Skeletal muscle cell (primary cell): ENCODE results near the gene TMC6.

Experiments used
- DNase-seq: peaks from one replicate; pipeline ENCODE4 v3.0.0-alpha.2; 2010; ENCODE audit warnings: low read depth
- H3K4me3 ChIP-seq: 2 replicates; pipeline ENCODE4 v1.5.1; 2011; ENCODE audit warnings: low read depth, mild to moderate bottlenecking, control low read depth, low read length, moderate library complexity

TMC6 gene

DNA sequence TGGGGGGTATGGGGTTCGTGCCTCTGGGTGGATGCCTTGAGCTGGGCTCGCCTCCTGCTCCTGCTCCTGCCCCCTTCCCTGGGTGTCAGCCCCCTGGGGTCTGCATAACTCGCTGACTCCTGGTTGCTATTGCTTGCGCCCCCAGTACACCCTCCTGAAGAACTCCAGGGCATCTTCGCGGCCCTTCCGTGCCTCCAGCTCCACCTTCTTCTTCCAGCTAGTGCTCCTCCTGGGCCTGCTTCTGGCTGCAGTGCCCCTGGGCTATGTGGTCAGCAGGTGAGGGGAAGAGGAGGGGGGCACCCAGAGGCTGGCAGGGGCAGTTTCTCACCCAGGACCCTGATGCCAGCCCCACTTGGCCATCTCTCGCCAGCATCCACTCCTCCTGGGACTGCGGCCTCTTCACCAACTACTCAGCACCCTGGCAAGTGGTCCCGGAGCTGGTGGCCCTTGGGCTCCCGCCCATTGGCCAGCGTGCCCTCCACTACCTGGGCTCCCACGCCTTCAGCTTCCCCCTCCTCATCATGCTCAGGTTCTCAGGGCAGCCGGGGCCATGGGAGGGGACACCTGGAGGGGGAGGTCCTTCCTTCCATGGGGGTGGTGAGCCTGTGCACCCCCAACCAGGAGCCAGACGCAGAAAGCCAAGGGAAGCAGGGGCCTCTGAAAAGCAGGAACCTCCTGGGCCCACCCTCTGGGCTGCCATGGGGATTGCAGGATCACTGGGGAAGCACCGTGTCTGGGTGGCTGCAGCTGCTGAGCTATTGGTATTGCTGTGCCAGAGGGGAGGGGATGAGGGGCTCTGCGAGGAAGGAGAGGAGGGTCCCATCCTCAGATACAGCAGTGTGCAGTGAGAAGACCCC lies 9.9 kb upstream of the TMC6 start:
- no peak overlapping the region for H3K4me3 ChIP-seq
- DNase-seq = no peak

DNA sequence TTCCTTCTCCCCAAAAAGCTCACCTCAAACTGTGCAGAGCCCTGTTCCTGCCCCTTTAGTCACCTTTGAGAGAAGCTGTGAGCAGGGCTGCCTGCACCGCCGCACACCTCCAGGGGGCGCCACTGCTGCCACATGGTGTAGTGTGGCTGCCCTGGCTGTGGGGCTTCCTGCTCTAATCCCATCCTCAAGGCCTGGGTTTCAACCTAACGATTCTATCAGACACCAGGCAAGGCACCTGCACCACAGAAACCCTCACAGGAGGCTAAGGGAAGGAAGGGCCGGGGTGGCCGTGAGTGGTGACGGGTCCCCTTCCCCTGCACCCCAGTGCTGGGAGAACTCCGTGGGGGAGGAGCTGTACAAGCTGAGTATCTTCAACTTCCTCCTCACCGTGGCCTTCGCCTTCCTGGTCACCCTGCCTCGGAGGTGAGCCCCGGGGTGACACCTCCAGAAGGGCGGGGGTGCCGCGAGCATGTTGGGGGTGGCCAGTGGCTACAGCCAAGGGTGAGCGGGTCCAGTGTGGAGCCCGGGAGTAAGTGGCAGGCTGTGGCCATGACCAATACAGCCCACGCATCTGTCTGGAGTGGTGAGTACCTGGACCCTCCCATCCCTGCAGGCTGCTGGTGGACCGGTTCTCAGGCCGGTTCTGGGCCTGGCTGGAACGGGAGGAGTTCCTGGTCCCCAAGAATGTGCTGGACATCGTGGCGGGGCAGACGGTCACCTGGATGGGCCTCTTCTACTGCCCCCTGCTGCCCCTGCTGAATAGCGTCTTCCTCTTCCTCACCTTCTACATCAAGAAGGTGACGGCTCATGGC lies 9.0 kb upstream of the TMC6 start:
- DNase-seq = no peak
- no peak overlapping the region for H3K4me3 ChIP-seq

DNA sequence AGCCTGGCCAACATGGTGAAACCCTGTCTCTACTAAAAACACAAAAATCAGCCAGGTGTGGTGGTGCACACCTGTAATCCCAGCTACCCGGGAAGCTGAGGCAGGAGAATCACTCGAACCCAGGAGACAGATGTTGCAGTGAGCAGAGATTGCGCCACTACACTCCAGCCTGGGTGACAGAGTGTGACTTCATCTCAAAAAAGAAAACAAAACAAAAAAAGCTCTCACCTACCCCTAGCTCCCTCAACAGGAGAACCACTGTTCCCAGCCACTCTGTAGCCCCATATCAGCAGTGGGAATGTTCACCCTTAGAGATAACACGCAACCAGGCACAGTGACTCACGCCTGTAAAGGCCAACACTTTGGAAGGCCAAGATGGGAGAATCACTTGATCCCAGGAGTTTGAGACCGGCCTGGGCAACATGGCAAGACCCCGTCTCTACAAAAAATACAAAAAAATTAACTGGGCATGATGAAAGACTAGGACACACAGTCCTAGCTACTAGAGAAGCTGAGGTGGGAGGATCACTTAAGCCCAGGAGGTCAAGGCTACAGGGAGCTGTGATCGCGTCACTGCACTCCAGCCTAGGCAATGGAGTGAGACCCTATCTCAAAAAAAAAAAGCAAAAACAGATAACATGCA lies 7.4 kb upstream of the TMC6 start:
- DNase-seq = no peak
- no peak overlapping the region for H3K4me3 ChIP-seq

DNA sequence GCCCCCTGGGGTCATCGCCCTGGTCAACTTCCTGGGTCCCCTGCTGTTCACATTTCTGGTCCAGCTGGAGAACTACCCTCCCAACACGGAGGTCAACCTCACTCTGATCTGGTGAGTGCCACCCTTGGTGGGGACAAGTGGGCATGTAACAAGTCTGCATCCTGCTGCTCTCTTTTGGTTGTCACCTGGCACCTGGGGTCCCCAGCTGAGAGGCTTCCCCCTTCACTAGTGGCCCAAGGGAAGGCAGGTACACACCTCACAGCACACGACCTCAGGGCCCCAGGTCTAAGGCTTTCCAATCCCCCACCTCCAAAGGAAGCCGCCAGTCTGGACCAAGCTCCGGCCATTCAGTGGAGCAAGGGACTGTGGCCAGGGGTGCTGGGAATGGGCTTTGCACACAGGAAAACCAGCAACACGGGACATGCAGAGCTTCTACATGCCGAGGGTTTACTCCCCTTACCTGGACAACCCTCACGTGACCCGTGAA lies 6.4 kb upstream of the TMC6 start:
- no peak overlapping the region for H3K4me3 ChIP-seq
- DNase-seq = no peak

DNA sequence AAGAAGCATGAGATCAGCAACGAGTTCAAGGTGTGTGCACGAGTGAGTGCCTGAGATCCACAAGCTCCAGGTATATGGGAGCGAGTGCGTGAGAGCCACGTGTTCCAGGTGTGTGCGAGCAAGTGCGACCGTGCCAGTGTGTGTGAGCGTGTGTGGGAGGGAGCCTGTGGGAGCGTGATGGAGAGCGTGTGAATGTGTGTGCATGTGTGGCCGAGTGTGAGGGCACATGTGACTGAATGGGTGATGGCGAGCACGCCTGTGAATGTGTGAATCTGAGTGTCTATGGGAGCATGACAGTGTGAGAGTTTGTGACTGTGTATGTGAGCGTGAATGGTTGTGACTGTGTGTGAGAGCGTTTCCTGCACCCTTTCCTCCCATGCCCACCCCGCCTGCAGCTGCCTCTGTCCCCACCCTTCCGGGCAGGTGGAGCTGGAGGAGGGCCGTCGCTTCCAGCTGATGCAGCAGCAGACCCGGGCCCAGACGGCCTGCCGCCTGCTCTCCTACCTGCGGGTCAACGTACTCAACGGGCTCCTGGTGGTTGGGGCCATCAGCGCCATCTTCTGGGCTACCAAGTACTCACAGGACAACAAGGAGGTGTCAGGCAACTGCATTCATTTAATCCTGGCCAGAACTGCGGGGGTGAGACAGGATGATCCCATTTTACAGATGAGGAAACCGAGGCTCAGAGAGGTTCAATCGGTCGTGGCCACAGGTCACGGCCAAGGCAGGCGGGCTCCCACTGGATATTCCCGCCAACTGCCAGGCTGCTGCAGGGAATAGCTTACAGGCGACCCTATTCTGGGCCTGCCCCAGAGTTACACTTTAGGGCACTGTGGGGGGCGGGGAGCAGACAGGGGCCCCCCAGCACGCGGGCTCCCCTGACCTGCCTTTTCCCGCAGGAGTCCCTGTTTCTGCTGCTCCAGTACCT lies 5.7 kb upstream of the TMC6 start:
- H3K4me3 ChIP-seq = no peak overlapping the region

DNA sequence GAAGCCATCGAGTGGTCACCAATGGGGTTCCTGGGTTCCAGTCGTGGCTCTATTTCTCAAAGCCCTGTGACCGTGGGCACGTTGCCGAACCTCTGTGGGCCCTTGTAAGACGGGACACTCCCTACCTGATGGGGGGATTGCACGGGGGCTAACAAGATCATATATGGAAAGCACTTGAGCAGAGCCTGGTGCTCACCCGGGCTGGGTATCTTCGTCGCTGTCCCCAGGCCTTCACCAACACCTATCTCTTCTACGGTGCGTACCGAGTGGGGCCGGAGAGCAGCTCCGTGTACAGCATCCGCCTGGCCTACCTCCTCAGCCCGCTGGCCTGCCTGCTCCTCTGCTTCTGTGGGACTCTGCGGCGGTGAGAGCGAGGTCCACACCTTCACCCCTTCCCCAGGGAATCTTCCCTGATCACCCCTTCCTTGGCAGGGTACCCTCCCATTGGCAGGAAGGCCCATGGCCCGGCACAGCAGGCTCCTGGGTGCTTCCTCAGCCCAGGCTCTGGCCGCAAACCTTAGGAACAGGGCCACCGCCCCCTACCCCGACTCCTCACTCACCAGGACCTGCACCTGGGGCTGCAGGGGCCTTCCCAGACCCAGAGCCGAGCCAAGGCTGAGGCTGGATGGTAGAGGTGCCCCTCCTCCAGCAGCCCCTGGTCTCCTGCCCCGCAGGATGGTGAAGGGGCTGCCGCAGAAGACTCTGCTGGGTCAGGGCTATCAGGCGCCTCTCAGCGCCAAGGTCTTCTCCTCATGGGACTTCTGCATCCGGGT lies 4.8 kb upstream of the TMC6 start:
- DNase-seq = no peak
- no peak overlapping the region for H3K4me3 ChIP-seq

More for the DNA sequence above, 5.7 kb upstream of the TMC6 start:
- DNase-seq = no peak

DNA sequence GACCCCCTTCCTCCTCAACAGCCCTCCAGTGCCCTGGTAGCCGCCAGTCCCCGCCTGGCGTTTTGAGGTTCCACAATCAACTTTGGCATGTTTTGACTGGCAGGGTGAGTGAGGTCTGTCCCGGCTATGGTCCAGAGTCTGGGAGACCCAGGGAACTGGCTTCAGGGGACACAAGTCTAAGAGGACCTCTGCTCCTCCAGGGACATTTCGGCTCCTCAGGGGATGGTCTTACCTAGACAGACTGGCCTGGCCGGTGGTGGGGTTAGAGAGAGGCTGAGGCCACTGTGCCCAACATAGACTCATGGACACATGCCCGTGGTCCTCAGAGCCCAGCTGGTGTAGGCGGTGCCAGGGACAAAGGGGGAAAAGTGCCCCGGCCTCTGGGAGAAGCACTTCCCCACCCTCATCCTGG lies 4.2 kb upstream of the TMC6 start:
- DNase-seq = no peak
- H3K4me3 ChIP-seq = no peak overlapping the region

DNA sequence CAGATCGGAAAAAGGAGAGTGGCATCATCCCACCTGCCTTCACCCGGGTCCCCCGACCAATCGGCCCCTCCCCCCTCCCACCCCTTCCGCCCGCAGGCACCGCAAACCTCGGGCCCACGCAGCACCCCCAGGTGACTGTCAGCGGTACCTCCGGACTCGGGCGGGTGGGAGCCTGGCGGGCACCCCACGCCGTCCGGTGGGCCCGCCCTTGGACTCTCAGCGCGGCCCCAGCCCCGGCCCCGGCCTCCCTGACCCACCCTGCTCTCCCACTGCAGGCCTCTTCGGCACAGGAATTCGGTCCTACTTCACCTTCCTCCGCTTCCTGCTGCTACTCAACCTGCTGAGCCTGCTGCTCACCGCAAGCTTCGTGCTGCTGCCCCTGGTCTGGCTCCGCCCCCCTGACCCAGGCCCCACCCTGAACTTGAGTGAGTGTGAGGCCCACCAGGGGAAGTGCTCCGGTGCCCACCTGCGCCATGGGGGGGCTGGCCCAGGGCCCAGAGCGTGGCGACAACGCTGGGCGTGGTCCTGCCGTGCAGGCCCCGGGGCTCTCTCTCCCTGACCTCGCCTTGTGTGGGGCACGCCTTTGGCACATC lies 3.6 kb upstream of the TMC6 start:
- DNase-seq = no peak
- no peak overlapping the region for H3K4me3 ChIP-seq

DNA sequence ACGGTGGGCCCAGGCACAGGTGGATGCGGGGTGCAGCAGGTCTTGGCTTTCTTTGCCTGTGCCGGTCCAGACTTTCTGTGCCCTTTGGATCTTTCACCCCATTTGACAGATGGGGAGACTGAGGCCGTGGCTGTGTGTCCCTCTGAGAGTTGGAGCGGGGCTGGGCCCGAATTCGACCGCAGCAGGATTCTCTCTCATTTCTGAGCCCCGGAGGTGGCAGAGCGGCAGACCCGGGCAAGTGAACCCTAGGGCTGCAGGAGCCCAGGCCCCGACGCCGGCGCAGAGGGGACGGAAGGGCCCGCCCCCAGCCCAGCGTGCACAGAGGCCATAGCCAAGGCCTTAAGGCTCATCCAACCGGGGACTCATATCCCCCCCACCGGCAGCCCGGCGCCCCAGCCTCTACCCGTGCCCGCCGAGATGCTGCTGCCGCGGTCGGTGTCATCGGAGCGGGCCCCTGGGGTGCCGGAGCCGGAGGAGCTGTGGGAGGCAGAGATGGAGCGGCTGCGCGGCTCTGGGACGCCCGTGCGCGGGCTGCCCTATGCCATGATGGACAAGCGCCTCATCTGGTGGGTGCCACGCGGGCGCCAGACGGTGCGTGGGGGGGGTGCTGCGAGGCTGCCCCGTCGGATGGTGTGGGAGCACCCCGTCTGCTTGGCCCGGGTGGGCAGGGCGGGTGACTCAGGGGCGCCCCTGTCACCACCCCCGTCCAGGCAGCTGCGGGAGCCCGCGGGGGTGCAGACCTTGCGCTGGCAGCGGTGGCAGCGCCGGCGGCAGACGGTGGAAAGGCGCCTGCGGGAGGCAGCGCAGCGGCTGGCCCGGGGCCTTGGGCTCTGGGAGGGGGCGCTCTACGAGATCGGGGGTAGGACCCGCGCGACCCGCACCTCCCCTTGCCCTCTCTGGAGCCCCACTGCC lies 2.9 kb upstream of the TMC6 start:
- no peak for DNase-seq
- H3K4me3 ChIP-seq = no peak overlapping the region

DNA sequence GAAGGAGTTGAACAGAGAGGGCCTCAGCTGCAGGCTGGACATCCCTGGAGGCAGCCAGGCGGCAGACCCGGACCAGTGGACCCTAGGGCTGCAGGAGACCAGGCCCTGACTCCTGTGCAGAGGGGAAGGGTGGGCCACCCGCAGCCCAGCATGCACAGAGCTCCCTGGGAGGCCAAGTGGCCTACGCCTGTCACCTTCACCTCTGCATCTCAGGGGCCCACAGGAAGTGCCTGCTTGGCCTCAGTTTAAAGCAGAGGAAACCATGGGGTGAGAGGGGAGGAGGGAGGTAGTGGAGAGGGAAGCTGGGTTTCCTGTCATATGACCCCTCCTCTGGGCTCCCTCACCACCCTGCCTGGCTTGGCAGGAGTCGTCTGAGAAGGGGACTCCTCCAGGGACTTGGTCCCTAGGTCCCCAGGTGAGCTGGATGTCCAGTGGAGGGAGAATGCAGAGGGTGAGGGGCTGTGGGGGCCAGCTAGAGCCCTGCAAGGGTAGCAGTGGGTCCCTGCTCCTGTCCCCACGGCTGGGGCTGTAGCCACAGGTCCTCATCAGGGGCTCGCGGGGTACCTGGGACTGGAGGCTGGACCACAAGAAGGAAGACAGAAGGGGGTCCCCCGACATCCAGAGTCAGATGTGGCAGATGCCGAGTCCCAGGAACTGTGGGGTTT lies 2.0 kb upstream of the TMC6 start, which contains the start of gene TMC8:
TMC8 (plus strand) TSS at position 335 of the 665 bp plus-strand sequence. CDS start 818 bp downstream, outside the sequence.
- H3K4me3 ChIP-seq = no peak within 1 kb of the TSS
- DNase-seq = no peak

DNA sequence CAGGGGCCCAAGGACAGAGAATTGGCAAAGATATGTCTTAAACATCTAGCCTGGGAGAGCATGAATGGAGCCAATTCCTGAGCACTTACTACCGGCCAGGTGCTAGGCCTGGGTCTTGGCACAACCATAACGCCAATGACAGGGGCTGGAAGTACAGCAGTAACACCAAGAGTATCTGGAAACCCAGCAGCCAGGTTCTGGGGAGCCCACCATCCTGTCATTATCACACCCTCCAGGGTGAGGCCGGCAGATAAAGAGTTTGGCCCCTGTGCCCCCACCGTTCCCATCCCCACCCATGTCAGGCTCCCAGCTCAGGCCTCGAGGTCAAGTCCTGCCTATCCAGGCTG lies 1.5 kb upstream of the TMC6 start:
- no peak for DNase-seq
- no peak overlapping the region for H3K4me3 ChIP-seq

DNA sequence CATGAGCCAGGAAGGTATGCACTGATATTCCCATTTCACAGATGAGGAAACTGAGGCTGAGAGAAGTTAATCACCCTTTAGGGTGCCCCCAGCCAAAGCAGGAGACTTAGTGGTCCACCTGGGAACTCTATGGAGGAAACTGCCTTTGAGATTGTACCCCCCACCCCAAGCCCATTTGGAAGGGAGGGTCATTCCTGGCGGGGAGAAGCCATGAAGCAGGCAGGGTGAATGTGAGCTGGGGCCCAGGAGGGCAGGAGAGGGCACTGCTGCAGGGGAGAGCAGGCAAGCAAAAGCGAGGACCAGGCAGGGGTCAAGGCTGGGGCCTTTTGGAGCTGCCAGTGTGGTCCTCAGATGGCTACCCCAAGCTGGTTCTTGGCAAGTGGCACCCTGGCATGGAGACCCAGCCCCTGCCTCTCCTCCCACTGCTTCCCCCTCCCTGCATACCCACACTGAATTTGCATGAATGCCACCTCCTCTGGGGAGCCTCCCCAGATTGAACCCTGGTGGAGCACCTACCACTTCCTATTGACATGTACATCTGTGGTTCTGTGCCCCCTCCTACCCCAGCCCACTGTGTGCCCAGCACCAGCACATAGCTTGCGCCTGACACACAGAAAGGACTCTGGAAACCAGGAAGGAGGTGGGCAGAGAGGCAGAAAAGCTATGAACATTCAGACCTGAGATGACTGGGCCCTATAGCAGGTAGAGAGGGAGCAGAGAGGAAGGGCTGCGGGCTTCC lies 965 bp upstream of the TMC6 start:
- no peak overlapping the region for H3K4me3 ChIP-seq
- no peak for DNase-seq

DNA sequence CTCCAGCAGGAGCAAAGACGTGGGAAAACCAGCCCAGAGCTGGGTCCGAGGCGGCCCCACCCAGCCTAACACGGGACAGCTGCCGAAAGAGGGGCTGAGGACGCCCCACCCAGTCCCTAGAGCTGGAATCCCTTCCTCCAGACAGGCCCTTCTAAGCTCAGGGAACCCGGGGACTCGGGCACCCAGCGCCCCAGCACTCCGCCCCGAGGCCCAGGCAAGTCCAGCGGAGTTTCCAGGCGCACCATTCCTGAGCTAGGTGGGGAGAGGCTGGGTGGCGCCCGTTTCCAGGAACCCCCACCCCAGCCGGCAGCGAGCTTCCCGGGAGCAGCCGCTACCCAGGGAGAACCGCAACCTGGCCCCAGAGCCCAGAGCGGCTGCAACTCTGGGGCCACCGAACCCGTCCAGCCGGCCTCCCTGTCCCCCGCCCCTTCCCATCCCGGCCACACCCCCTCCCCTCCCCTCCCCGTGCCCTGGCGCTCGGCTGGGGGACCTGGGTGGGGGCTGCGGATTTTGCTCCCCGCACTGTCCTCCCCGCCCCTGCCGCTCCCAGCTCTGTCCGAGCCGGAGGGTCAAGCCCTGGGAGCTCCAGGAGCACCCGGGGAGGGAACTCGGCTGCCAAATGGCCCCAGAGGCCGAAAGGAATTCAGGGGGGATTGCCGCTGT lies 536 bp downstream of the TMC6 start:
- H3K4me3 ChIP-seq = peak overlapping the region; percentile 65
- no peak for DNase-seq

DNA sequence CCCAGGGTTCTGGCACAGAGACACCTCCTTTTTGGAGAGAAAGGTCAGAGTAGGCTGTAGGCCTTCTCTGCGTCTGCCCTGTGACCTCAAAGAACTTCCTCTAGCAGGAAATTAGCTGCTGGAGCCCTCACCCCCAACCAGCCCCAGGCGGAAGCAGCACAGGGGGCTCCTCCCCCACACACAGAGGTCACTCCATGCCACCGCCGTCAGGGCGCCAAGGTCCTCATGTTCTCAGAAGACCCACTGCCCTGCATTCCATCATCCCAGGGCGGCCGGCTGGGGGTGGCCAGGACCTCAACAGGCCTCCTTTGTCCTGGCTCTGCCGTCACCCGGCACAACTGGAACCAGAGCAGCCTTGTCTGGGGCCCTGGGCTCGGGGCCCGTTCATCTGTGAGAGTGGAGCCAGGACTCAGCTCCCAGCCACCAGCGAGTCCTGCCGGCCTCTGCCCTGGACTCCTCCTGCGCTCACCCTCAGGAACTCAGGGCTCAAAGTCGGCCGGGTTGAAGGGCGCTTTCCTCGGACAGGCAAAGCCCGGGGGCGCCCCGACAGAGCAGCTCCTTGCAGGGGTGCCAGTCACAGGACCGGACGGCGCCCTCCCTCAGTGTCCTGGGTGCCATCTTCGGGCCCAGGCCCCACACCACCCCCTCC lies 1.2 kb downstream of the TMC6 start:
- no peak for DNase-seq
- peak overlapping the region; percentile 65 for H3K4me3 ChIP-seq

DNA sequence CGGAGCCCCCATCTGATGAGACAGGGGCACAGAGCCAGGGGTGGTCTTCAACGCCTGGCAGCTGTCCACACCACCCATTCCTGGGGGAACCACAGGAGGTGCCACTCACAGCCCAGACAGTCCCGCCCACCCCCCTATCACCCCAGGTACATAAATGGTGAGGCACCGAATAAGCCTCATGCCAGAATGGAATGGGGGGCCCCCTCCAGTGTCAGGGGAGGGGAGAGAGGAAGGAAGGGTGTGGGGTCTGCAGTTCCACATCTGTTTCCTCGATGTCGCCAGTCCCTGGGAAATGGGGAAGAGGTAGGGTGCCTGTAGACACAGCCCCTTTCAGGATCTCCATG lies 1.7 kb downstream of the TMC6 start:
- no peak overlapping the region for H3K4me3 ChIP-seq
- no peak for DNase-seq
